Sigmoid colon (tissue), 4 donors: ENCODE results near the gene ACOT7.

ENCODE experiments used
- CTCF ChIP-seq, 4 experiments: fragments of 450-650 bp in 3 of 4; fragments of 200-600 bp in 1 of 4; IDR thresholded peaks; one replicate each; pipeline ENCODE4 v1.5.1; 2016 to 2019; ENCODE audit warnings: antibody characterized with exemption in 4 of 4, mild to moderate bottlenecking in 3 of 4, moderate library complexity in 2 of 4
- EP300 ChIP-seq, 4 donors: sonication (generic); formaldehyde crosslinking; IDR thresholded peaks; one replicate each; pipeline ENCODE4 v1.6.1; 2017; ENCODE audit warnings: antibody characterized with exemption in 4 of 4
- POLR2A ChIP-seq, 2 donors: fragments of 450-650 bp; IDR thresholded peaks; one replicate each; pipeline ENCODE4 v1.6.1; 2016; ENCODE audit warnings: antibody characterized with exemption in 2 of 2, mild to moderate bottlenecking in 2 of 2, moderate library complexity in 2 of 2
- POLR2AphosphoS5 ChIP-seq, 4 donors: sonication (generic); formaldehyde crosslinking; IDR thresholded peaks; one replicate each; pipeline ENCODE4 v1.6.1; 2017; ENCODE audit warnings: antibody characterized with exemption in 4 of 4

GRCh38 chr1:6409733-6410132 is 16.2 kb upstream of the ACOT7 start:
- TF ChIP-seq CTCF (IDR thresholded peaks at IDR 0.05) (no peak), POLR2A (IDR thresholded peaks at IDR 0.05) (no peak), POLR2AphosphoS5 (IDR thresholded peaks at IDR 0.05) (no peak), EP300 (IDR thresholded peaks at IDR 0.05) (no peak)
